ENCODE measurements around the gene CD164. TPM values are rescaled to one million over a fixed set of nuclear protein-coding genes. Genes with fewer than 3 reads are reported as not detected.

The CD164 gene
- total RNA-seq, 1 experiment from 2014 or later, result 95.6 TPM

DNA sequence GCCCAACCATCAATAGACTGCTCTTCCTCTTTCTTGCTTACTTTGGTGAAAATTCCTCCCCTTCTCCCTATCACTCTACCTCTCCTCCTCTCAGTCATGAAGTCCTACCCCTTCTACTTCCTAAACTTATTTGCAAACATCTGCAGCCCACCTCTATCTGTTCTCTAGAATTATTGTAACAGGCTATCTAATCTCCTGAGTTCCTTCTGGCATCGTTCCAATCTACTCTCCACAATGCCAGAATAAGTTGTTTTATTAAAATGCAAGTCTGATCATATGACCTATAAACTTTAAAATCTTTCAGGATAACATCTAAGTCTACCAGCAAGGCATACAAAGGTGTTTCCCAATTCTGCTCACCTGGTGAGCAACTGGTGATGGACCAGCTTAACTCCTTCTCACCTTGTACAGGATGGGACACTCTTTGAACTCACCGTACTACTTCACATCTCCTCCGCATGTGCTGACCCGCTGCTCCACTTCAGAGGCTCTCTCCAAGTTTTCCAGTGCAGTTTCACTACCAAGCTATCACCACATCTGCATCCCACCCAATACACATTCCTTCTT is 7.9 kb downstream of the CD164 start:
- Histone ChIP-seq H3K9me2 (replicated peaks; ENCODE audit: low read length) (no peaks in the 10 kb centered on the region), H3K4me1 (ENCODE audit: insufficient read depth, low read length) (peaks cover 5% of the 10 kb centered on the region), H3K36me3 (ENCODE audit: low read depth, low read length) (peaks cover 65% of the 10 kb centered on the region), H2AFZ (ENCODE audit: low read length) (no peak overlapping the region), H3K9ac (ENCODE audit: low read length) (no peak overlapping the region), H3K4me2 (ENCODE audit: low read length) (no peak overlapping the region), H4K20me1 (ENCODE audit: low read length) (peaks cover 25% of the 10 kb centered on the region), H3K27ac (ENCODE audit: low read length) (no peak overlapping the region), H3K9me3 (ENCODE audit: low read length) (no peaks in the 10 kb centered on the region), H3F3A (ENCODE audit: low read length, unreplicated experiment) (no peaks in the 10 kb centered on the region), H3K27me3 (ENCODE audit: low read length) (no peaks in the 10 kb centered on the region), H3K79me2 (ENCODE audit: low read length) (peaks cover 61% of the 10 kb centered on the region), H3K4me3 (ENCODE audit: low read length) (no peak overlapping the region)
- POLR2A ChIA-PET (ENCODE audit: unreplicated experiment), result no interaction called here
- no TSS peak for BruUV-seq (replicated peaks)
- no peak for DNase-seq
- TF ChIP-seq, protein P1, sequence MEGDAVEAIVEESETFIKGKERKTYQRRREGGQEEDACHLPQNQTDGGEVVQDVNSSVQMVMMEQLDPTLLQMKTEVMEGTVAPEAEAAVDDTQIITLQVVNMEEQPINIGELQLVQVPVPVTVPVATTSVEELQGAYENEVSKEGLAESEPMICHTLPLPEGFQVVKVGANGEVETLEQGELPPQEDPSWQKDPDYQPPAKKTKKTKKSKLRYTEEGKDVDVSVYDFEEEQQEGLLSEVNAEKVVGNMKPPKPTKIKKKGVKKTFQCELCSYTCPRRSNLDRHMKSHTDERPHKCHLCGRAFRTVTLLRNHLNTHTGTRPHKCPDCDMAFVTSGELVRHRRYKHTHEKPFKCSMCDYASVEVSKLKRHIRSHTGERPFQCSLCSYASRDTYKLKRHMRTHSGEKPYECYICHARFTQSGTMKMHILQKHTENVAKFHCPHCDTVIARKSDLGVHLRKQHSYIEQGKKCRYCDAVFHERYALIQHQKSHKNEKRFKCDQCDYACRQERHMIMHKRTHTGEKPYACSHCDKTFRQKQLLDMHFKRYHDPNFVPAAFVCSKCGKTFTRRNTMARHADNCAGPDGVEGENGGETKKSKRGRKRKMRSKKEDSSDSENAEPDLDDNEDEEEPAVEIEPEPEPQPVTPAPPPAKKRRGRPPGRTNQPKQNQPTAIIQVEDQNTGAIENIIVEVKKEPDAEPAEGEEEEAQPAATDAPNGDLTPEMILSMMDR (conservative IDR thresholded peaks at IDR 0.05; ENCODE audit: low read depth, low read length), result no peak
- TF ChIP-seq EZH2phosphoT487 (IDR thresholded peaks at IDR 0.05; ENCODE audit: borderline replicate concordance, low read length) (no peak), EZH2 (IDR thresholded peaks at IDR 0.05; ENCODE audit: low read length, unreplicated experiment) (no peak)
- CTCF ChIA-PET, result no interaction called here
- no peak for ATAC-seq
- intact Hi-C loops (cut with micrococcal nuclease), result no loop called here

DNA sequence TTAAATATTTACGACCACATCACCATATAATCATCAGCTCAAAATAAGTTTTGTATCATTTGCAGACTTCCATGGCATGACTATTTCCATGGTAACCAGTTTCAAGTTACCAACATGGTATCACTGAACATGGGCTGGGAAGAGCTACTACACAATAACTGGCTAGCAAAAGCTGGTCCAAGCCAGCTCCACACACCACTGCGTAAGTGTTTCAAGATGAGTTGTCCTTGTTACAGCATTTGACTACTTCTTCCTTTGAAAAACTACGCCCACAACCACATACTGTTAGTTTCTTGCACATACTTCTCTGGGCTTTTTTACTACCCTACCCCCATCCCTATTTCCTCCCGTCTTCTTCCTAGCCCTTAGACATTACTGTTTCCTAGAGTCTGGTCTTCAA is 8.5 kb downstream of the CD164 start:
- ChIA-PET CTCF (no interaction called here), POLR2A (ENCODE audit: unreplicated experiment) (no interaction called here)
- Histone ChIP-seq H4K20me1 (ENCODE audit: low read length) (peaks cover 19% of the 10 kb centered on the region), H3K36me3 (ENCODE audit: low read depth, low read length) (peaks cover 65% of the 10 kb centered on the region), H3K27ac (ENCODE audit: low read length) (no peak overlapping the region), H2AFZ (ENCODE audit: low read length) (no peak overlapping the region), H3K4me2 (ENCODE audit: low read length) (no peak overlapping the region), H3F3A (ENCODE audit: low read length, unreplicated experiment) (no peaks in the 10 kb centered on the region), H3K9me2 (replicated peaks; ENCODE audit: low read length) (no peaks in the 10 kb centered on the region), H3K27me3 (ENCODE audit: low read length) (no peaks in the 10 kb centered on the region), H3K4me1 (ENCODE audit: insufficient read depth, low read length) (no peaks in the 10 kb centered on the region), H3K9me3 (ENCODE audit: low read length) (no peaks in the 10 kb centered on the region), H3K79me2 (ENCODE audit: low read length) (peaks cover 55% of the 10 kb centered on the region), H3K4me3 (ENCODE audit: low read length) (no peak overlapping the region), H3K9ac (ENCODE audit: low read length) (no peak overlapping the region)
- TF ChIP-seq, protein P1 (conservative IDR thresholded peaks at IDR 0.05; ENCODE audit: low read depth, low read length), result no peak
- TF ChIP-seq EZH2 (IDR thresholded peaks at IDR 0.05; ENCODE audit: low read length, unreplicated experiment) (no peak), EZH2phosphoT487 (IDR thresholded peaks at IDR 0.05; ENCODE audit: borderline replicate concordance, low read length) (no peak)
- no TSS peak for BruUV-seq (replicated peaks)
- ATAC-seq, result no peak
- no peak for DNase-seq
- intact Hi-C loops (cut with micrococcal nuclease), result no loop called here

DNA sequence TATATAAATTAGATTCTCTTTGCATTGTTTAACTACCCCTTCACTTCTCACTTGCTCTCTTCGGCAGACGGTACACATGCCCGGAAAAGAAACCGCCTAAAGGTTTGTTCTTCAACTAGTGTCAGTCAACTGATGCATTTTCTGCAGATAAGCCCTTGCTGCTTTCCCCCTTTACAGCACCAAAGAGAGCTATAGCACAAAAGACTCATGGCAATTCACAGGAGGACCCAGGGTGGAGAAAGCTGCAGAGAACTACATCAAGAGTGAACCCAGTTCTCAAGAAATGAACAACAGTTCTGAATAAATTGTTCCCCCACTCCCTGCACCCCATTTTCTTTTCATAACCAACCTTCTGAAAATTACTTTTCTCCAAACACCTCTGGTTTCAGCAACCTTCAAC is 8.9 kb downstream of the CD164 start:
- Histone ChIP-seq H3K36me3 (ENCODE audit: low read depth, low read length) (peaks cover 69% of the 10 kb centered on the region), H4K20me1 (ENCODE audit: low read length) (peaks cover 16% of the 10 kb centered on the region), H3K4me3 (ENCODE audit: low read length) (no peak overlapping the region), H3K79me2 (ENCODE audit: low read length) (peaks cover 50% of the 10 kb centered on the region), H3K27me3 (ENCODE audit: low read length) (no peaks in the 10 kb centered on the region), H2AFZ (ENCODE audit: low read length) (no peak overlapping the region), H3K9me2 (replicated peaks; ENCODE audit: low read length) (no peaks in the 10 kb centered on the region), H3K27ac (ENCODE audit: low read length) (no peak overlapping the region), H3K4me1 (ENCODE audit: insufficient read depth, low read length) (no peaks in the 10 kb centered on the region), H3F3A (ENCODE audit: low read length, unreplicated experiment) (no peaks in the 10 kb centered on the region), H3K9ac (ENCODE audit: low read length) (no peak overlapping the region), H3K9me3 (ENCODE audit: low read length) (no peaks in the 10 kb centered on the region), H3K4me2 (ENCODE audit: low read length) (no peak overlapping the region)
- ChIA-PET CTCF (no interaction called here), POLR2A (ENCODE audit: unreplicated experiment) (no interaction called here)
- ATAC-seq (no peak), DNase-seq (no peak)
- TF ChIP-seq EZH2 (IDR thresholded peaks at IDR 0.05; ENCODE audit: low read length, unreplicated experiment), result no peak
- TF ChIP-seq, protein P1 (conservative IDR thresholded peaks at IDR 0.05; ENCODE audit: low read depth, low read length), result no peak
- no peak for TF ChIP-seq EZH2phosphoT487 (IDR thresholded peaks at IDR 0.05; ENCODE audit: borderline replicate concordance, low read length)
- BruUV-seq (replicated peaks), result no TSS peak
- intact Hi-C loops (cut with micrococcal nuclease), result no loop called here

Measured in PC-3 (cell line).